Measurements from ENCODE around the gene AMIGO1. TPM values are rescaled to one million over a fixed set of nuclear protein-coding genes. Genes with fewer than 3 reads are reported as not detected.

The AMIGO1 gene
- total and polyA plus RNA-seq, 11 donors: 4.6 to 19.1 (median 13.4) TPM

- no peaks in the 10 kb centered on the region for H3K27me3 ChIP-seq
- H3K36me3 ChIP-seq: peaks cover 0 to 5% (median 0%) of the 10 kb centered on the region in 9 donors
- peak within 1 kb of the TSS; percentile 61 to 98 (median 90) for H3K4me3 ChIP-seq
- ATAC-seq: peak; percentile 98 to 99 (median 98)
- H3K27ac ChIP-seq: peak within 1 kb of the TSS; percentile 85 to 99 (median 94)
- peak; percentile 95 to 97 (median 97) for DNase-seq
- intact Hi-C loops (cut with DNase I): loop anchor here (5.0 to 10.0 kb wide), 9 partner anchors 74 to 459 kb away; partner anchors contain the start of gene AHCYL1 (in 6 of the 10)
- 0% methylated on average over 39 to 68 of the region's 68 CpGs for WGBS, 4 donors
- no peaks in the 10 kb centered on the region for H3K9me3 ChIP-seq
- TF ChIP-seq CTCF (IDR thresholded peaks at IDR 0.05) (no peak), POLR2A (IDR thresholded peaks at IDR 0.05) (peak; percentile 71 to 97)
- H3K4me1 ChIP-seq: peaks cover 0 to 51% (median 34%) of the 10 kb centered on the region in 12 donors
Observed at GRCh38 chr1:109548321-109549267, 39.1 kb upstream of the AMIGO1 start, which contains the start of gene GNAI3. TSS of gene GNAI3 (plus strand) at chr1:109548615. CDS start at chr1:109548721, 106 bp downstream.

- Histone ChIP-seq H3K9me3 (no peaks in the 10 kb centered on the region), H3K4me1 (peaks cover 0 to 48% (median 33%) of the 10 kb centered on the region in 12 donors), H3K36me3 (peaks cover 0 to 5% (median 0%) of the 10 kb centered on the region in 9 donors), H3K4me3 (peak overlapping the region; percentile 61 to 98 (median 90)), H3K27ac (peak overlapping the region; percentile 85 to 99 (median 94)), H3K27me3 (no peaks in the 10 kb centered on the region)
- WGBS, 4 donors: 12 to 15% (median 13%) methylated on average over 21 to 22 of the region's 22 CpGs
- intact Hi-C loops (cut with DNase I): loop anchor here (2.0 to 10.0 kb wide), 13 partner anchors 73 to 460 kb away; partner anchors contain the start of gene AHCYL1 (in 8 of the 10)
- ATAC-seq (peak in 3 of 4 donors; percentile 16 to 34 (median 25)), DNase-seq (no peak)
- no peak for TF ChIP-seq CTCF (IDR thresholded peaks at IDR 0.05)
- no peak for TF ChIP-seq POLR2A (IDR thresholded peaks at IDR 0.05)
Observed at GRCh38 chr1:109547463-109548320, 38.2 kb upstream of the AMIGO1 start.

GRCh38 chr1:109546311-109547109 is 37.0 kb upstream of the AMIGO1 start:
- peak; percentile 45 to 65 (median 63) for ATAC-seq
- no peaks in the 10 kb centered on the region for H3K9me3 ChIP-seq
- peak; percentile 85 to 92 (median 89) for DNase-seq
- TF ChIP-seq CTCF (IDR thresholded peaks at IDR 0.05) (peak; percentile 82 to 92 (median 88)), POLR2A (IDR thresholded peaks at IDR 0.05) (peak in 1 of 2 donors; percentile 14)
- H3K27ac ChIP-seq: peak overlapping the region in 11 of 12 donors; percentile 57 to 99 (median 94)
- WGBS, 4 donors: 36 to 42% (median 41%) methylated on average over 5 of the region's 5 CpGs
- intact Hi-C loops (cut with DNase I): loop anchor here (1.0 to 10.0 kb wide), 14 partner anchors 74 to 461 kb away; partner anchors contain the start of gene AHCYL1 (in 8 of the 10)
- H3K27me3 ChIP-seq: no peaks in the 10 kb centered on the region
- H3K4me3 ChIP-seq: peak overlapping the region in 9 of 12 donors; percentile 21 to 97 (median 90)
- peaks cover 0 to 5% (median 0%) of the 10 kb centered on the region in 9 donors for H3K36me3 ChIP-seq
- peaks cover 0 to 43% (median 29%) of the 10 kb centered on the region in 12 donors for H3K4me1 ChIP-seq

Data from heart left ventricle (tissue), 16 donors.